Measurements from ENCODE around the gene LRRC63.
"Not testable (repeated sequence)": the region's sequence is repeated elsewhere in the genome, so short reads cannot be mapped to it uniquely, and the experiment has no call there.

Gene LRRC63

DNA sequence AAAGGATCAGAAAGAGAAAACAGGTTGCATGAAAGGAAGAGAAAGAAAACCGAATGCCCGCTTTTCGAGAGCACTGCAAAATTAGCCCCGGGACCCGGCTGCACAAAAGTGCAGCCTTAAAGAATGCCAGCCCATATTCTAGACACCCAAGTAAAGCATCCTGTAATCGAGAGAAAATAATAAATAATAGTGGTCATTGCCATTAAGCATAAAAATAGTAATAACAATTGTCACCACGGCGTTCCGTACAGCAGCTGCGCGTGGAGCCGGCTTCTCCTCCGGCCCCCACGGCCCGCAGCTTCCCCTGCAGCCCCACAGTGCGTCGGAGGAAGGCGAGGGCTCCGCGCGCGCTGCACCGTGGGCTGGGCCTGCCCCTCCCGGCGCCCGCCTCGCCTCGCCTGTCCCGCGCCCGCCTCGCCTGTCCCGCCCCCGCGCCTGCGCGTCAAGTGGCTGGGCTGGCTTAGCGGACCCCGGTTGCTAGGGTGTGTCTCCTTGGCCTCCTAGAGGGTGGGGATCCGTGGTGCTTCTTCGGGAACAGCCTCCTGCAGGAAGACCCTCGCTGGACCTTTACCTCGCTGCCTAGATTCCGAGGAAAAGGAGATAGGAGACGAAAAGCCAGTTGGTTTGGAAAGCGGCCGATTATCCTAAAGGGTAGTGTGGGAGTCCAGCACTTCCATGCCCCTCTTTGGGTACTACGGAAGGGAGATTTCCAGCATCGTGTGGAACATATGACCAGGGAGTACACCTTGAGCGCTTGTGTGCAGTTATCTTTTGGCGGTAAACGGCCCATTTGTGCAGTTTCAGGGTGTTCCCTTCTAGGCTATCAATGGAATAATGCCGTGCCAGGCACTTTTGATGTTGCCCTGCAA is at the start of gene LRRC63:
TSS of gene LRRC63 (plus strand) at position 446 of the 869 bp plus-strand sequence. CDS start 1,107 bp downstream, outside the sequence.
- peak; percentile 24 for DNase-seq (ENCODE audit: low spot score)

- not testable (repeated sequence) for DNase-seq (ENCODE audit: low spot score)
These were observed 49.0 kb upstream of the LRRC63 start for GRCh38 chr13:46162741-46163140.

- DNase-seq (ENCODE audit: low spot score) = no peak
These were observed 47.1 kb upstream of the LRRC63 start for GRCh38 chr13:46164661-46165060.

- DNase-seq (ENCODE audit: low spot score) = no peak
These were observed 46.1 kb upstream of the LRRC63 start for GRCh38 chr13:46165485-46166223.

GRCh38 chr13:46166224-46166584 is 45.5 kb upstream of the LRRC63 start:
- DNase-seq (ENCODE audit: low spot score) = no peak

GRCh38 chr13:46166947-46167610 is 44.6 kb upstream of the LRRC63 start:
- DNase-seq (ENCODE audit: low spot score) = no peak

GRCh38 chr13:46168341-46168740 is 43.4 kb upstream of the LRRC63 start:
- no peak for DNase-seq (ENCODE audit: low spot score)

- DNase-seq (ENCODE audit: low spot score) = no peak
These were observed 42.9 kb upstream of the LRRC63 start for GRCh38 chr13:46168783-46169182.

- DNase-seq (ENCODE audit: low spot score) = no peak
These were observed 42.0 kb upstream of the LRRC63 start for GRCh38 chr13:46169758-46170157.

DNA sequence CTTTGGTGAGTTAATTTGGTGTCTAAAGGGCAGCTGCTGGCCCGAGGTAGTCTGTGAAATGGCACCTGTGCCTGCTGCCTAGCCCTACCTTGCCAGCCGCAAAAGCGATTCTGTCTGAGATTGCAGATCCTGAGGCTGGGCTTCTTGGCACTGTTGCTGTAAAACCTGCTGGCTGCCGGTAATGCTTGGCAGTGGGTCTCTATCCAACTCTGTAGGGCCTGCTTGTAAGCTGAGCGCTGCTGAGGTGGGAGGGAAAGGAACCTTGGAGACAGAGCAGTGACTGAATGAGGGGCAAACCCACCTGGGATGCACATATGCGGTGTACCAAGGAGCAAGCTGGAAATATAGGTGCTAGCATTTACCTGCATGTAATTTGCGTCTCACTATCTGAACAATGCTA is 41.5 kb upstream of the LRRC63 start:
- no peak for DNase-seq (ENCODE audit: low spot score)

GRCh38 chr13:46170687-46171086 is 41.0 kb upstream of the LRRC63 start:
- DNase-seq (ENCODE audit: low spot score) = no peak

- DNase-seq (ENCODE audit: low spot score) = no peak
These were observed 40.5 kb upstream of the LRRC63 start for GRCh38 chr13:46171217-46171616.

DNA sequence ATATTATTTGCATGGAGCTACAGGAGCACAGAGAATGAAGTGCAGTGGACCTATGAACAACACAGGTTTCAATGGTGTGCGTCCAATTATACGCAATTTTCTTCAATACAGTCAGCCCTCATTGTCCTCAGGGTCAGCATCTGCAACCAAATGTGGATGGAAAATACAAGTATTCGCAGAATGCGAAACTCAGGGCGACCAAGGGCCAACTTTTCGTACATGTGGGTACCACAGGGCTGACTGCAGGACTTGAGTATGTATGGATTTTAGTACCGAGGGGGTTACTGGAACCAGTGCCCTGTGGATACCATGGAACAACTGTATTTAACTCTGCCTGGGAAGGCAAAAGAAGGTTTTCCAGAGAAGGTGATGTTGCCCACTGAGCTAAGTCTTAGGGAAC is 40.0 kb upstream of the LRRC63 start:
- no peak for DNase-seq (ENCODE audit: low spot score)

GRCh38 chr13:46172531-46172991 is 39.2 kb upstream of the LRRC63 start:
- DNase-seq (ENCODE audit: low spot score) = no peak

GRCh38 chr13:46173656-46174055 is 38.1 kb upstream of the LRRC63 start:
- no peak for DNase-seq (ENCODE audit: low spot score)

GRCh38 chr13:46176756-46177155 is 35.0 kb upstream of the LRRC63 start:
- DNase-seq (ENCODE audit: low spot score) = no peak

DNA sequence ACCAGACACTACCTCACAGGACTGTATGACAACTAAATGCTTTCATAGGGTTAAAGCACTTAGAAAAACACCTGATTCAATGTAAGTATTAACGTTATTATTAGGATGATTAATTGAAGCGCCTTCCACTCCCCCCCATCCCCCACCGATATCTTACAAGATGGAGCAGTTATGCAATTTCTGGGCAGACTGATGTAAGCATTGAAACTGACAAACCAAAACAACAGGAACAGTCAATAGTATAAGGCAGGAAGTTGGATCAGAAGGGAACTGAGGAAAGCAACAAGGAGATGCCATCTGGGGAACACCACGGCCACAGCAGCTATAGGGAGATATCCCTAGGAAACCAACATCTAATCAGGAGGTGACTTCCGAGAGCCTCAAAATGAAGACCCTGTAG is 33.6 kb upstream of the LRRC63 start:
- DNase-seq (ENCODE audit: low spot score) = no peak

- no peak for DNase-seq (ENCODE audit: low spot score)
These were observed 32.9 kb upstream of the LRRC63 start for GRCh38 chr13:46178821-46179220.

DNA sequence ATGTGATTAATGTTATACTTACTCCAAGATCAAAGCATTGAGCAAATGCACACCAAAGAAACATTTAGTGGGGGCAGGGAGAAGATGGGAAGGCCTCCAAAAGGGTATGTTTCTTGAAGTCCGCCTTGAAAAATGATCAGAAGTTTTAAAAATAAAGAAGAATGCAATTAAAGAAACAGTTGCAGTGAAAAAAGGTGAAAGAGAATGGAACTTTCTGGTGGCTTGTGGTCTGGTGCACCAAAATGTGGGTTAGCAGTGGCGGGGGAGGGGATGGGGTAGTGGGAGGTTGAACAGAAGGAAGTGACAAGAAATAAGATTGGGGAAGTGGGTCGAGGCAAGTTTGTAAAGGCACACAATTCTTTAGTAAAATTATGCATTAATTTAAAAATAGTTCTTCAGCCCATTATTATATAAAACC is 32.2 kb upstream of the LRRC63 start:
- DNase-seq (ENCODE audit: low spot score) = no peak

- no peak for DNase-seq (ENCODE audit: low spot score)
These were observed 31.6 kb upstream of the LRRC63 start for GRCh38 chr13:46179969-46180763.

DNA sequence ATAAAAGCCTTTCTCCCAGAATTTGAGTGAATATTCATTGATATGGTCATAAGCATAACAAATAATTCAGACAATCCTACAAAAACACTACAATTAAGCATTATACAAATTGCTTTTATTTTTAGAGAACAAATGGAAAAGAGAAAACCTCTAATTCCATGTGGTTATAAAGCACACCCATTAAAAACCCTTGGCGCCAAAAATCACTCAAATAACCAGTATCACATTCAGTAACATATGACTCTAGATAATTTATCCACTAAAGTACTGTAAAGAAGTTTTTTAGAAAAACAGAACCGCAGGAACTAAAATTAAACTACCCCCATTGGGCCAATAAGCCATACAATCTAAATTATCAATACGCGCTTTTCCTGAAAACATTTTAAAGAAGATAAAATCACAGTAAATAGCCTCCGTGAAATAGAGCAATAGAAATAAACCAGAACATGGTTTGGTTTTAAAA is 30.3 kb upstream of the LRRC63 start:
- DNase-seq (ENCODE audit: low spot score) = no peak

Data from hepatic stellate cell (primary cell).